ENCODE results near the gene GLI3.

GRCh38 chr7:42049761-42050160 is 187.2 kb downstream of the GLI3 start:
- TF ChIP-seq CTCF (IDR thresholded peaks at IDR 0.05) (no peak), ZFX (IDR thresholded peaks at IDR 0.05; ENCODE audit: borderline replicate concordance) (no peak)

Data from 22Rv1 (cell line).